HEK293 (cell line): ENCODE results near the gene NUP43.

Source experiments
- FEZF1 ChIP-seq: fragments of 450-650 bp; formaldehyde crosslinking; IDR thresholded peaks from 2 replicates; pipeline ENCODE4 v1.5.1; 2016; ENCODE audit warnings: missing biosample characterization, missing genetic modification characterization
- GLI2 ChIP-seq: fragments of 450-650 bp; formaldehyde crosslinking; IDR thresholded peaks from 2 replicates; pipeline ENCODE4; 2017; ENCODE audit warnings: missing biosample characterization, missing genetic modification characterization, low read depth, borderline replicate concordance
- KLF7 ChIP-seq: fragments of 450-650 bp; formaldehyde crosslinking; IDR thresholded peaks from 2 replicates; pipeline ENCODE4 v1.5.1; 2016; ENCODE audit warnings: missing biosample characterization, missing genetic modification characterization, borderline replicate concordance
- MEIS1 ChIP-seq: sonication (generic); formaldehyde crosslinking; IDR thresholded peaks from 2 replicates; pipeline ENCODE4 v1.8.1; 2022; ENCODE audit warnings: missing genetic modification reagents, mild to moderate bottlenecking, borderline replicate concordance
- MYNN ChIP-seq: fragments of 450-650 bp; formaldehyde crosslinking; IDR thresholded peaks from 2 replicates; pipeline ENCODE4 v1.5.1; 2016; ENCODE audit warnings: missing biosample characterization, missing genetic modification characterization, borderline replicate concordance
- PRDM1 ChIP-seq: fragments of 450-650 bp; formaldehyde crosslinking; IDR thresholded peaks from 2 replicates; pipeline ENCODE4; 2016; ENCODE audit warnings: missing biosample characterization, missing genetic modification characterization
- PRDM10 ChIP-seq: fragments of 450-650 bp; formaldehyde crosslinking; IDR thresholded peaks from 2 replicates; pipeline ENCODE4 v1.5.1; 2016; ENCODE audit warnings: missing biosample characterization, missing genetic modification characterization
- RBAK ChIP-seq: fragments of 450-650 bp; formaldehyde crosslinking; IDR thresholded peaks from 2 replicates; pipeline ENCODE4 v1.5.1; 2016; ENCODE audit warnings: missing biosample characterization, missing genetic modification characterization
- SP7 ChIP-seq: fragments of 450-650 bp; formaldehyde crosslinking; IDR thresholded peaks from 2 replicates; pipeline ENCODE4 v1.5.1; 2016; ENCODE audit warnings: missing biosample characterization, missing genetic modification characterization
- ZFHX2 ChIP-seq: fragments of 450-650 bp; formaldehyde crosslinking; conservative IDR thresholded peaks from 2 replicates; pipeline ENCODE4 v1.5.1; 2016; ENCODE audit warnings: missing biosample characterization, missing genetic modification characterization
- ZFP37 ChIP-seq: fragments of 450-650 bp; formaldehyde crosslinking; IDR thresholded peaks from 2 replicates; pipeline ENCODE4 v1.5.1; 2016; ENCODE audit warnings: missing biosample characterization, missing genetic modification characterization
- ZNF10 ChIP-seq: fragments of 450-650 bp; formaldehyde crosslinking; IDR thresholded peaks from 2 replicates; pipeline ENCODE4 v1.5.1; 2017; ENCODE audit warnings: missing biosample characterization, missing genetic modification characterization
- ZNF132 ChIP-seq: fragments of 450-650 bp; formaldehyde crosslinking; IDR thresholded peaks from 2 replicates; pipeline ENCODE4 v1.5.1; 2017; ENCODE audit warnings: missing biosample characterization, missing genetic modification characterization, borderline replicate concordance
- ZNF140 ChIP-seq: fragments of 450-650 bp; formaldehyde crosslinking; IDR thresholded peaks from 2 replicates; pipeline ENCODE4 v1.5.1; 2016; ENCODE audit warnings: missing biosample characterization, missing genetic modification characterization
- ZNF146 ChIP-seq: fragments of 450-650 bp; formaldehyde crosslinking; IDR thresholded peaks from 2 replicates; pipeline ENCODE4 v1.5.1; 2016; ENCODE audit warnings: missing biosample characterization, missing genetic modification characterization
- ZNF19 ChIP-seq: fragments of 450-650 bp; formaldehyde crosslinking; IDR thresholded peaks from 2 replicates; pipeline ENCODE4; 2016; ENCODE audit warnings: missing biosample characterization, missing genetic modification characterization, low read depth
- ZNF202 ChIP-seq: fragments of 450-650 bp; formaldehyde crosslinking; IDR thresholded peaks from 2 replicates; pipeline ENCODE4 v1.5.1; 2016; ENCODE audit warnings: missing biosample characterization, missing genetic modification characterization, borderline replicate concordance
- ZNF214 ChIP-seq: fragments of 450-650 bp; formaldehyde crosslinking; IDR thresholded peaks from 2 replicates; pipeline ENCODE4 v1.5.1; 2017; ENCODE audit warnings: missing biosample characterization, mild to moderate bottlenecking, missing genetic modification characterization, borderline replicate concordance
- ZNF274 ChIP-seq, 2 experiments: fragments of 200-500 bp in 1 of 2; fragments of 450-650 bp in 1 of 2; sonication (Bioruptor generic) in 1 of 2; formaldehyde crosslinking in 1 of 2; IDR thresholded peaks; 2 replicates each; pipeline versions ENCODE4 v1.5.1 to v1.6.1; 2014 to 2016; ENCODE audit warnings: borderline replicate concordance in 1 of 2, inconsistent platforms in 1 of 2, low read length in 1 of 2, missing biosample characterization in 1 of 2, missing genetic modification characterization in 1 of 2
- ZNF362 ChIP-seq: fragments of 450-650 bp; formaldehyde crosslinking; IDR thresholded peaks from 2 replicates; pipeline ENCODE4 v1.5.1; 2016; ENCODE audit warnings: missing biosample characterization, missing genetic modification characterization
- ZNF473 ChIP-seq: fragments of 450-650 bp; formaldehyde crosslinking; IDR thresholded peaks from 2 replicates; pipeline ENCODE4 v1.5.1; 2017; ENCODE audit warnings: missing biosample characterization, missing genetic modification characterization
- ZNF501 ChIP-seq: fragments of 450-650 bp; formaldehyde crosslinking; IDR thresholded peaks from 2 replicates; pipeline ENCODE4 v1.5.1; 2016; ENCODE audit warnings: missing biosample characterization, missing genetic modification characterization
- ZNF510 ChIP-seq: fragments of 450-650 bp; formaldehyde crosslinking; IDR thresholded peaks from 2 replicates; pipeline ENCODE4 v1.5.1; 2018; ENCODE audit warnings: mild to moderate bottlenecking, missing genetic modification characterization, missing biosample characterization; ENCODE audit not compliant: insufficient replicate concordance
- ZNF544 ChIP-seq: fragments of 450-650 bp; formaldehyde crosslinking; IDR thresholded peaks from 2 replicates; pipeline ENCODE4 v1.5.0; 2017; ENCODE audit warnings: missing biosample characterization, missing genetic modification characterization
- ZNF561 ChIP-seq: fragments of 450-650 bp; IDR thresholded peaks from 2 replicates; pipeline ENCODE4 v1.5.1; 2018; ENCODE audit warnings: missing biosample characterization, missing genetic modification characterization, borderline replicate concordance
- ZNF571 ChIP-seq: fragments of 450-650 bp; formaldehyde crosslinking; IDR thresholded peaks from 2 replicates; pipeline ENCODE4 v1.5.0; 2017; ENCODE audit warnings: missing biosample characterization, missing genetic modification characterization
- ZNF580 ChIP-seq: fragments of 450-650 bp; formaldehyde crosslinking; IDR thresholded peaks from 2 replicates; pipeline ENCODE4 v1.5.1; 2016; ENCODE audit warnings: missing biosample characterization, missing genetic modification characterization
- ZNF624 ChIP-seq: fragments of 450-650 bp; formaldehyde crosslinking; IDR thresholded peaks from 2 replicates; pipeline ENCODE4 v1.5.1; 2017; ENCODE audit warnings: missing biosample characterization, missing genetic modification characterization
- ZNF645 ChIP-seq: fragments of 450-650 bp; formaldehyde crosslinking; IDR thresholded peaks from 2 replicates; pipeline ENCODE4; 2016; ENCODE audit warnings: missing biosample characterization, missing genetic modification characterization
- ZNF664 ChIP-seq: fragments of 450-650 bp; formaldehyde crosslinking; IDR thresholded peaks from 2 replicates; pipeline ENCODE4 v1.5.1; 2016; ENCODE audit warnings: missing biosample characterization, missing genetic modification characterization
- ZNF677 ChIP-seq: fragments of 450-650 bp; IDR thresholded peaks from 2 replicates; pipeline ENCODE4 v1.5.0; 2018; ENCODE audit warnings: missing biosample characterization, mild to moderate bottlenecking, missing genetic modification characterization, moderate library complexity
- ZNF747 ChIP-seq: fragments of 450-650 bp; formaldehyde crosslinking; IDR thresholded peaks from 2 replicates; pipeline ENCODE4 v1.5.1; 2016; ENCODE audit warnings: missing biosample characterization, missing genetic modification characterization
- ZNF76 ChIP-seq: fragments of 450-650 bp; formaldehyde crosslinking; IDR thresholded peaks from 2 replicates; pipeline ENCODE4; 2016; ENCODE audit warnings: low read depth, missing biosample characterization, missing genetic modification characterization, borderline replicate concordance
- ZNF785 ChIP-seq: fragments of 450-650 bp; formaldehyde crosslinking; IDR thresholded peaks from 2 replicates; pipeline ENCODE4 v1.5.1; 2016; ENCODE audit warnings: missing biosample characterization, missing genetic modification characterization
- ZXDB ChIP-seq: fragments of 450-650 bp; formaldehyde crosslinking; IDR thresholded peaks from 2 replicates; pipeline ENCODE4 v1.5.1; 2016; ENCODE audit warnings: missing biosample characterization, missing genetic modification characterization

NUP43 gene

GRCh38 chr6:149717588-149718458 lies 28.5 kb downstream of the NUP43 start, which contains the start of gene LATS1 (continued):
- TF ChIP-seq ZNF76 (tag by site-specific recombination) = peak; percentile 92
- TF ChIP-seq ZFP37 (tag by site-specific recombination) = no peak; the same call in 1 of the 2 replicates
- no peak for TF ChIP-seq ZNF747 (tag by site-specific recombination)
- peak; percentile 92 for TF ChIP-seq ZNF501 (tag by site-specific recombination)
- TF ChIP-seq ZFHX2 (tag by site-specific recombination) = peak; percentile 52
- TF ChIP-seq ZNF664 (tag by site-specific recombination) = no peak
- TF ChIP-seq ZNF140 (tag by site-specific recombination) = no peak
- no peak for TF ChIP-seq ZNF214 (tag by site-specific recombination)
- TF ChIP-seq KLF7 (tag by site-specific recombination) = peak; percentile 96
- TF ChIP-seq ZNF624 (tag by site-specific recombination) = no peak
- no peak for TF ChIP-seq MYNN (tag by site-specific recombination)
- TF ChIP-seq ZNF19 (tag by site-specific recombination) = no peak
- peak; percentile 23; the same call in 1 of the 2 replicates for TF ChIP-seq ZNF645 (tag by site-specific recombination)
- TF ChIP-seq ZNF362 (tag by site-specific recombination) = no peak
- TF ChIP-seq ZNF132 (tag by site-specific recombination) = no peak
- no peak for TF ChIP-seq GLI2 (tag by site-specific recombination)
- TF ChIP-seq ZNF571 (tag by site-specific recombination) = no peak
- TF ChIP-seq SP7 (tag by site-specific recombination) = peak; percentile 82
- TF ChIP-seq RBAK = no peak
- 0 out of 2 replicates have a peak, but pooled peaks have one; percentile 43 for TF ChIP-seq ZNF580
- no peak for TF ChIP-seq ZNF544
- TF ChIP-seq ZNF202 (tag by site-specific recombination) = no peak
- TF ChIP-seq ZNF510 (tag by site-specific recombination) = no peak
- TF ChIP-seq FEZF1 (tag by site-specific recombination) = peak; percentile 56
- no peak for TF ChIP-seq ZNF10 (tag by site-specific recombination)
- peak; percentile 73; the same call in 1 of the 2 replicates for TF ChIP-seq ZNF785 (tag by site-specific recombination)
- peak; percentile 37; the same call in 1 of the 2 replicates for TF ChIP-seq MEIS1 (CRISPR knock-in tag)
- TF ChIP-seq PRDM1 (tag by site-specific recombination) = no peak
- peak; percentile 74 for TF ChIP-seq ZNF561 (tag by site-specific recombination)
- TF ChIP-seq PRDM10 (tag by site-specific recombination) = peak; percentile 59; the same call in 1 of the 2 replicates
- no peak for TF ChIP-seq ZNF677 (tag by site-specific recombination)
- no peak for TF ChIP-seq ZNF274 (IDR thresholded peaks at IDR 0.05; ENCODE audit: low read length)
- no peak for TF ChIP-seq ZNF274 (tag by site-specific recombination; IDR thresholded peaks at IDR 0.05; ENCODE audit: borderline replicate concordance)
- TF ChIP-seq ZNF473 (tag by site-specific recombination) = no peak
- TF ChIP-seq ZNF146 (tag by site-specific recombination) = 0 out of 2 replicates have a peak, but pooled peaks have one; percentile 28
- TF ChIP-seq ZXDB = peak; percentile 86
